HepG2 (cell line): Measurements from ENCODE around the gene ZBTB47. TPM values are rescaled to one million over a fixed set of nuclear protein-coding genes. Genes with fewer than 3 reads are reported as not detected.

Experiments used
- ATAC-seq: fragments of 200-7000 bp; cut with Tn5 transposase; 3 replicates; pipeline ENCODE4 v1.9.1; 2020; ENCODE audit warnings: mild to moderate bottlenecking, moderate library complexity
- BruUV-seq: library from RNA; stranded (reverse); fragments of 400-500 nt; replicated peaks from 2 replicates; lab custom pipeline; 2021; lab: Mats Ljungman, UMichigan
- CTCF ChIA-PET: fragments of 300-600 bp; formaldehyde crosslinking; extraction: SDS; loops from one replicate; lab custom pipeline; 2021; ENCODE audit warnings: low total read pairs, inconsistent platforms, low intra/inter-chr PET ratio; lab: Yijun Ruan, JAX
- POLR2A ChIA-PET: fragments of 350-600 bp; sonication (Branson Sonifier 250); formaldehyde crosslinking; loops from one replicate; lab custom pipeline; 2020; ENCODE audit warnings: antibody characterized with exemption, inconsistent platforms; lab: Yijun Ruan, JAX
- DNase-seq: peaks from one replicate; pipeline ENCODE4 v3.0.0-alpha.2; 2015; ENCODE audit warnings: low spot score
- FAIRE-seq: peaks from 3 replicates; lab custom pipeline; 2011; peaks lifted over from hg19 to GRCh38; lab: Jason Lieb, UNC
- H2AFZ ChIP-seq: one replicate; pipeline ENCODE4 v1.6.1; 2011; ENCODE audit warnings: low read length, inconsistent platforms
- H3K27ac ChIP-seq: fragments of 300-600 bp; 3 replicates; pipeline ENCODE4 v1.8.0; 2011; ENCODE audit warnings: mixed run types, mild to moderate bottlenecking, mixed read lengths, low read length, inconsistent platforms; ENCODE audit not compliant: insufficient read depth; ENCODE audit errors: extremely low read length
- H3K27me3 ChIP-seq, 2 experiments: fragments of 200-600 bp in 1 of 2; 2 replicates in 1 of 2; 3 replicates in 1 of 2; pipeline versions ENCODE4 v1.6.0 to v1.8.0; 2011; ENCODE audit warnings: low read length in 2 of 2, mild to moderate bottlenecking in 2 of 2, moderate library complexity in 2 of 2, inconsistent platforms in 1 of 2; ENCODE audit not compliant: insufficient read depth in 2 of 2, control insufficient read depth in 1 of 2
- H3K36me3 ChIP-seq, 2 experiments: fragments of 200-600 bp in 1 of 2; replicated peaks in 1 of 2; 2 replicates in 1 of 2; 3 replicates in 1 of 2; pipeline versions ENCODE4 v1.5.1 to v1.8.0; 2011; ENCODE audit warnings: low read length in 2 of 2, inconsistent platforms in 1 of 2; ENCODE audit not compliant: insufficient read depth in 2 of 2, control insufficient read depth in 1 of 2
- H3K4me1 ChIP-seq: 2 replicates; pipeline ENCODE4 v1.5.1; 2012; ENCODE audit warnings: low read length, inconsistent platforms; ENCODE audit not compliant: insufficient read depth
- H3K4me2 ChIP-seq: 2 replicates; pipeline ENCODE4 v1.6.0; 2011; ENCODE audit warnings: low read depth, low read length, inconsistent platforms
- H3K4me3 ChIP-seq, 3 experiments: fragments of 200-600 bp in 1 of 3; sonication (generic), shearing (Covaris generic) in 1 of 3; replicated peaks in 1 of 3; 2 replicates each; pipeline ENCODE4 v1.5.1; 2011 to 2016; ENCODE audit warnings: low read length in 3 of 3, inconsistent platforms in 2 of 3, low read depth in 2 of 3, mild to moderate bottlenecking in 2 of 3, control low read depth in 1 of 3, mixed read lengths in 1 of 3; ENCODE audit not compliant: insufficient read depth in 1 of 3
- H3K79me2 ChIP-seq: one replicate; pipeline ENCODE4 v1.6.1; 2011; ENCODE audit warnings: low read length, inconsistent platforms; ENCODE audit not compliant: insufficient read depth
- H3K9ac ChIP-seq: 2 replicates; pipeline ENCODE4 v1.6.0; 2011; ENCODE audit warnings: mild to moderate bottlenecking, low read depth, low read length, inconsistent platforms; ENCODE audit not compliant: insufficient read depth
- H3K9me3 ChIP-seq: 2 replicates; pipeline ENCODE4 v1.5.1; 2012; ENCODE audit warnings: mild to moderate bottlenecking, low read length
- H4K20me1 ChIP-seq: 2 replicates; pipeline ENCODE4 v1.6.0; 2011; ENCODE audit warnings: inconsistent platforms, mild to moderate bottlenecking, low read length, moderate library complexity; ENCODE audit not compliant: insufficient read depth
- KLF6 ChIP-seq: IDR thresholded peaks from 2 replicates; pipeline ENCODE4 v1.8.0; 2016; ENCODE audit warnings: missing biosample characterization, missing genetic modification reagents
- REL ChIP-seq: sonication (generic); formaldehyde crosslinking; conservative IDR thresholded peaks from 2 replicates; pipeline ENCODE4 v1.8.0; 2022; ENCODE audit warnings: mild to moderate bottlenecking, missing genetic modification reagents, moderate library complexity
- ZNF570 ChIP-seq: sonication (generic); formaldehyde crosslinking; IDR thresholded peaks from 2 replicates; pipeline ENCODE4 v1.4.0; 2020; ENCODE audit warnings: mild to moderate bottlenecking, missing genetic modification reagents, borderline replicate concordance
- ZNF577 ChIP-seq: sonication (generic); formaldehyde crosslinking; IDR thresholded peaks from 2 replicates; pipeline ENCODE4 v1.4.0; 2020; ENCODE audit warnings: mild to moderate bottlenecking, low read depth, missing genetic modification reagents, borderline replicate concordance
- ZNF615 ChIP-seq: sonication (generic); formaldehyde crosslinking; IDR thresholded peaks from 2 replicates; pipeline ENCODE4 v1.5.0; 2020; ENCODE audit warnings: mild to moderate bottlenecking, missing genetic modification reagents, borderline replicate concordance
- ZNF652 ChIP-seq: IDR thresholded peaks from 2 replicates; pipeline ENCODE4 v1.6.1; 2016; ENCODE audit warnings: low read depth, borderline replicate concordance
- ZNF772 ChIP-seq: sonication (generic); formaldehyde crosslinking; IDR thresholded peaks from 2 replicates; pipeline ENCODE4 v1.5.0; 2020; ENCODE audit warnings: mild to moderate bottlenecking, missing genetic modification reagents
- WGBS: methylation state at CpG from one replicate; pipeline ENCODE4 v1.1.6; 2017; ENCODE audit warnings: low lambda C conversion rate; 5-methylcytosine and 5-hydroxymethylcytosine counted together
- in situ Hi-C: cut with HindIII; loops from 2 replicates; pipeline ENCODE4 v1.10.0; 2017; ENCODE audit warnings: low pct_unique_long_range_greater_than_20kb; ENCODE audit not compliant: extremely low pct_ligation_motif_present
- intact Hi-C: fragments of 100-400 bp; cut with micrococcal nuclease; formaldehyde crosslinking; loops from one replicate; pipeline ENCODE4 v1.10.0; 2022; ENCODE audit not compliant: unreplicated experiment
- polyA plus RNA-seq, 8 experiments: library from polyadenylated mRNA; depleted of rRNA in 3 of 8; stranded (reverse) in 7 of 8; unstranded in 1 of 8; fragments of >200 nt; fragmentation: Illumina TruSeq in 4 of 8; extraction: Trizol in 4 of 8; gene quantifications; 2 replicates each; pipeline versions ENCODE4 v1.2.1 to v1.2.3, GENCODE V29; 2011 to 2016; ENCODE audit warnings: low read depth in 4 of 8, missing spikeins in 1 of 8, mixed read lengths in 1 of 8; ENCODE audit not compliant: insufficient read depth in 1 of 8
- total RNA-seq, 5 experiments: library from RNA; depleted of rRNA; stranded (reverse); fragments of >200 nt; fragmentation: Illumina TruSeq; extraction: Trizol; gene quantifications; 2 replicates each; pipeline ENCODE4 v1.2.3, GENCODE V29; 2016; ENCODE audit warnings: low read depth in 1 of 5
- TF ChIP-seq, protein P1 (sequence below): sonication (generic); formaldehyde crosslinking; IDR thresholded peaks from 2 replicates; pipeline ENCODE4 v1.8.0; 2022; ENCODE audit warnings: missing genetic modification reagents, mild to moderate bottlenecking, inconsistent platforms, borderline replicate concordance

Gene ZBTB47
- total and polyA plus RNA-seq, 2 of the 13 experiments (the other 11 are each of a cell fraction or from before 2014, with no cell fraction given): 1.5 to 3.1 TPM

DNA sequence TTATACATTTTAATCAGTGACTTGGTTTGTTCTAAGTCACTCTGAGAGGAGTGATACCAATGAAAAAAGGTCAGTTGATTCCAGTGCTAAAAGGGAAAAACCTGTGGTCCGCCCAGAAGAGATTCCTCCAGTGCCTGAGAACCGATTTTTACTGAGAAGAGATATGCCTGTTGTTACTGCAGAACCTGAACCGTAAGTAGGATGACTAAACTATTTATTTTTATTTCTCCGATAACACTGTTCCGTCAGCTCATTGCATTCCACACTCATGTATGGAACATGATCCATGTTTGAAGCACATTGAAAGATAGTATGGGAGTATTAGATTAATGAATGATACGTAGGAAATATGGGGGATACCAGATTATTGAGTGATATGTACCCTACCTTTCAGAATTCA is 20.0 kb upstream of the ZBTB47 start:
- H3K36me3 ChIP-seq: peaks cover 31 to 70% of the 10 kb centered on the region in 2 experiments
- no TSS peak for BruUV-seq
- H3K9ac ChIP-seq: no peak overlapping the region
- no peak overlapping the region for H2AFZ ChIP-seq
- no peak for ATAC-seq
- in situ Hi-C loops: no loop called here
- no peak overlapping the region for H3K4me3 ChIP-seq
- intact Hi-C loops: no loop called here
- no peak overlapping the region for H3K4me2 ChIP-seq
- no peak for FAIRE-seq
- ChIA-PET POLR2A (interaction anchor here (1.9 kb wide), 1 partner anchor 33 kb away, joined by 4 read pairs; the partner anchor contains the start of gene NKTR), CTCF (no interaction called here)
- H4K20me1 ChIP-seq: no peaks in the 10 kb centered on the region
- H3K9me3 ChIP-seq: no peaks in the 10 kb centered on the region
- no peaks in the 10 kb centered on the region for H3K79me2 ChIP-seq
- no peak for TF ChIP-seq ZNF577 (CRISPR knock-in tag)
- no peak for TF ChIP-seq KLF6 (CRISPR knock-in tag)
- no peak for TF ChIP-seq ZNF615 (CRISPR knock-in tag)
- TF ChIP-seq, protein P1, sequence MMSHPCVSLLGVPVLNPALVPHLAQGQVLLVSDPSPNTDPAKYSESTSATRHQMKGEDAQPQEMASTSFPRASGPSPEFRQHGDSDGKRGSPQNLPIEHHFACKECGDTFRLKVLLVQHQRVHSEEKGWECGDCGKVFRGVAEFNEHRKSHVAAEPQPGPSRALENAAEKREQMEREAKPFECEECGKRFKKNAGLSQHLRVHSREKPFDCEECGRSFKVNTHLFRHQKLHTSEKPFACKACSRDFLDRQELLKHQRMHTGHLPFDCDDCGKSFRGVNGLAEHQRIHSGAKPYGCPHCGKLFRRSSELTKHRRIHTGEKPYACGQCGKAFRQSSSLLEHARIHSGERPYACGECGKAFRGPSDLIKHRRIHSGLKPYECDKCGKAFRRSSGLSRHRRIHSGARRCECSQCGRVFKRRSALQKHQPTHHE (CRISPR knock-in tag): no peak
- TF ChIP-seq ZNF772 (CRISPR knock-in tag): no peak
- no peak for TF ChIP-seq REL (CRISPR knock-in tag)
- TF ChIP-seq ZNF570 (CRISPR knock-in tag): no peak
- TF ChIP-seq ZNF652 (CRISPR knock-in tag): no peak
- H3K4me1 ChIP-seq: no peaks in the 10 kb centered on the region
- H3K27ac ChIP-seq: no peak overlapping the region
- 96% methylated on average over 6 of the region's 6 CpGs for WGBS
- no peak for DNase-seq
- no peaks in the 10 kb centered on the region for H3K27me3 ChIP-seq
